ENCODE data around the gene ZNF579.
A peak's percentile ranks its signal among the peaks of the same experiment; 100 is the strongest.

GRCh38 chr19:55598719-55599467, 18.2 kb upstream of the ZNF579 start:
- peak in 2 of 4 donors; percentile 50 to 60 for TF ChIP-seq POLR2A (IDR thresholded peaks at IDR 0.05)
- peak in 1 of 2 donors; percentile 45 for TF ChIP-seq POLR2AphosphoS5 (IDR thresholded peaks at IDR 0.05)
- TF ChIP-seq CTCF (IDR thresholded peaks at IDR 0.05): peak in 1 of 6 experiments; percentile 16
- TF ChIP-seq EP300 (IDR thresholded peaks at IDR 0.05): no peak

Measured in upper lobe of left lung (tissue), 4 donors.